Daoy (cell line): ENCODE data around the gene STAC3. TPM values are rescaled to one million over a fixed set of nuclear protein-coding genes. Genes with fewer than 3 reads are reported as not detected.

Source experiments
- DNase-seq: peaks from one replicate; pipeline ENCODE4 v3.0.0-alpha.2; 2015; ENCODE audit warnings: low read depth
- total RNA-seq: library from RNA; depleted of rRNA; stranded (reverse); fragments of >200 nt; shearing (Covaris generic); gene quantifications from 2 replicates; pipeline ENCODE4 v1.2.3, GENCODE V29; 2014

The STAC3 gene
- total RNA-seq, 1 experiment from 2014 or later = 0.69 TPM

- no peak for DNase-seq
These were observed 27.5 kb downstream of the STAC3 start for GRCh38 chr12:57223191-57224165.

DNA sequence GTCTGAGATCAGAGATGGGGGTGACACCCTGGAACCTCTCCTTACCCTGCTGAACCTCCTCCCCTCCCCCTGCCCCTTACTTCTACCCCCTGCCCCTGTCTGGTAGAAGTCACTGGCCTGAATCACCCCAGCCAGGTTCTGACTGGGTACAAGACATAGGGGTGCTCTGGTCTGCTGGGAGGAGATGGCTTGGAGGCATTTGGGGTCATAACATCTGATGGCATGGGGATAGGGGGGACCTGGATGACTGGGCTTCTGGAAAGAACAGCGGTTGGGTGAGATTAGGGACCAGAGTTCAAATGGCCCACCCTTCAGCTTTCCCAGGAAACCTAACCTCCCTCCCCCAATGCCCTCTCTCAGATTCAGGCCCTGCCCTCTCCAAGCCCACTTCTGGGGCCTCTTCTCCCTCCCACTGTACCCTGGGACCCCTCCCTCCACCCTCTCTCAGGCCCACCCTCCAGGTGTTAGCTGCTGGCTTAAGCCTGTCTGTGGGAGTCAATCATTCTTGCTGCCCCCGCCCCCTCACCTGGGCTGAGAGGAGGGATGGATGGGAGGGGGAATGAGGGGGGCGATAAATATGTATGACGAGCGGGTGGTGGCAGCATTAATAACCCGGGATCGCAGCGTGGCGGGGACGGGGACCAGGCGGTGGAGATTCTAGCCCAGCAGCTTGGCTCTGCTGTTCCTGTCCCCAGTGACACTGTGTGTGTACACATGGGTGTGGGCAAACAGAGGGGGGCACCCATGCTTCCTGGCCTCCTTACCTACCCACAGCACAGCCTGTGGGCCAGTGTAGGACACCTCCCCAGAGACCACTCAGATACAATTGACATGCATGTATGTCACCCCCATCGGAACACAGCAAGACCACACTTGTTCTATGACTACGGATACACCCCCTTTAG lies 28.4 kb downstream of the STAC3 start:
- DNase-seq = no peak

- DNase-seq = no peak
These were observed 29.6 kb downstream of the STAC3 start for GRCh38 chr12:57221169-57221917.

DNA sequence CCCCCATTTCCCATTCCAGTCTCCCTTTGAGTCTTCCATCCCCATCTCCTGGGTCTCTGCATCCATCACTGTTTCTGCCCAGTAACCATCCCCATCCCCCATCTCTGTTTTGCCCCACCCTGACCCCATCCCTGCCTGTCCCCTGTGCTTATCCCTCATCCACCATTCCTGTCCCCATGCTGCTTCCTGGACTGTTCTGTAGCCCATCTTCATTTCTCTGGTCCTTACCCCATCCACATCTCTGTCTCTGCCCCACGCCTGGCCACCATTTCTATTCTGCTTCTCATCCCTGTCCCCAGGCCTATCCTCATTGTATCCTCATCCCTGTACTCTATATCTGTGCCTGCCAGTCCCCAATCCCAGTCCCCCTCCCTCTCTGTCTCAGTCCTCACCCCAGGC lies 30.2 kb downstream of the STAC3 start:
- DNase-seq = no peak

DNA sequence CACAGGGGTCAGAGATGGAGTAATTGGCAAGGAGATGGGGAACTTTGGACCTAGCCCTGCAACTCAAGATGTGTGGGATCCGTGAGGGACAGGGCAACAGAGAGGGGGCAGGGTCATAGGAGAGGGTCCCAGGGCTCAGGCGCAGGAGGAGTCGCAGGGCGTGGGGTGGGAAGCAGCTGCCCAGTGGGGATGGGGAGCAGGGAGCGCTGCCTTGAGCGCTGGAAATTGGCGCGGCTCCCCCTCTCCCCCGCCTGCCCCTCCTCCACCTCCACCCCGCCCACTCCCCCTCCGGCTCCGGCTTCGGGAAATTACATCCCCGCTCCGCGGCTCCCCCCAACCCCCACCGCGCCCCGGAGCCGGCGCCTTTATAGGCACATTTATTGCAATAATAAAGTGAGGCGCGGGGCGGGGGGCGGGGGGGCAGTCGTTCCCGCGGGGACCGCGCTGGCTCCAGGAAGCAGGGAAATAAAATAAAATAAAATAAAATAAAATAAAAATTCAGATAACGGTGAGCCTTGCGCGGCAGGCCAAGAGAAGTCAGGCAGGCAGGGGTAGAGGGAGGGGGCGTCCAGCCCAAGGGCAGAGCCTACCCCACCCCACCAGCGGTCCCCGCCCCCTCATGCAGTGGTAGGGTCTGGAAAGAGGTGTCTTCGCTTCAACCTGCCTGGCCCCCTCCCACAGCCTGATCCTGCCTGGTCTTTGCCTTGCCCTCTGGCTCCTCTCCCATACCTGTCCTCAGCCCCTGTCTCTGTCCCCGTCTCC lies 30.8 kb downstream of the STAC3 start:
- DNase-seq = no peak

DNA sequence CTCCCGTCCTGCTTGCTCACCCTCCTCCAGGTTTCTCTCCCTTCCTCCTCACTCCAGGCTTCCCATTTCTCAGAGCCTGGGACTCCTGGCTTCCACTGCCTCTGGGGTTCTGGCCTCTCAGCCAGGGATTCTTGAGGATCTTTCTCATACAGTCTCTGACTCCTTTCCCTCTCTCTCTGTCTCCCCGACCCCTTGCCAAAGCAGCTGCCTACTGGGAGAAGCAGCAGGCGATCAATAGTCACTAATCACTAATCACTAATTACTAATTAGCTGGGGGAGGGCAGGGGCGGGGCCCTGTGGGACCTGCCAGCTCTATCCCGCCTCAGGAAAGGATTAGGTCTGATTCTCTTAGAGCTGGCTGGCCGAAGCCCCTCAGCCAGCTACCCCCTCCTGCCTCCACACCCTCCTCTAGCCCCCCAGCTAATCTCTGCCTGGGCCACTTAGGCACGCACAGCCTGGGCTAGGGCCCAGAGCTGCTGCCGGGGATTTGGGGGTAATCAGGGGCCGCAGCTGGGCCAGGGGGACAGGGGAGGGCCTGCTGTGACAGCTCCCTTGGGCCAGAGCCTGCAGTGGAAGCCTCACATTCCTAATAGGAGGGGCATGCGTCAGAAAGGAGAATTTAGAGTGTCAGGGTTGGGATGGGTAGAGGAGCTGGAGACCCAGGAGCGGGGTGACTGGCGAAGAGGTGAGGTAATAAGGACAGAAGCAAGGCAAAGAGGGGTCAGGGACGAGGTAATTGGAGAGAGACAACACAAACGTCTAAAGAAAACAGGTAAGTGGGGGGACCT lies 31.6 kb downstream of the STAC3 start:
- no peak for DNase-seq

GRCh38 chr12:57218030-57218853 lies 32.7 kb downstream of the STAC3 start:
- DNase-seq = no peak

DNA sequence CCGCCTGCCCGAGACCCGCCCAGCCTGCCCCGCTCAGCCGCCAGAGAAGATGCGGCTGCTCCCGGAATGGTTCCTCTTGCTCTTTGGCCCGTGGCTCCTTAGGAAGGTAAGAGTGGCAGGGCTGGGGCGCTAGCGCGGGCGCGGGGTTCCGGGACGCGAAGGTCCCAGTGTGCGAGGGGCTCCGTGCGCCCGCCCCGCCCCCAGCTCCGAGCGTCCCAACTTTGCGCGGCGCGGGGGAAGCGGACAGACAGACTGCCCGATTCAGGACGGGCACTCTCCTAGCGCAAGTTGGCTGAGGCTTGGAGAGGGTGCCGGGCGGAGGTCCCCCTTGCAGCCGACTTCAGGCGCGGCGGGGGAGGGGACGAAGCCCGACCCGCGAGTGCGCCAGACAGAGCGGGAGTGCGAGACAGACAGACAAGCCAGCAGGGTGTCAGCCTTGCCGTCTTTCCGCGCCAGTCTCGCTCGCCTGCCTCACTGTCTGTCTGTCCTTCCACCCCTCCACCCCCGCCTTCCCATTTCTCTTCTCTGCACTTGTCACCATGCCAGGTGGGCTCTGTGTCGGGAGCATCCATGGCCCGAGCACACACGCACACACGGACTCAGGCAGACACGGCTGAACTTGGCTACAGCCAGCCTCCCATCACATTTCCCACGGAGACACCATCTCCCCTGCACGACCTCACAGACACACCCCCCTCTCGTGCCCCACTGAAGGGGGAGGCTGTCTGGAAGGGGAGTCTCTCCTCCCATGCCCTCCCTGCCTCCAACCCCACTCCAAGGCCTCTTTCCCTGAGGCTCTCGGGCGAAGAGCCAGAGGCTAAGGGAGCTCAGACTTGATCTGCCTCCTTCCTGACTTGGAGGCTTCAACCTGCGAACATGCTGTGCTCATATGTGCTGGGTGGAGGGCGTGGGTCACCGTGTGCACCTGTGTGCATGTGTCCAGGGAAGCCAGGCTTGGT lies 33.8 kb downstream of the STAC3 start:
- DNase-seq = peak; percentile 59

DNA sequence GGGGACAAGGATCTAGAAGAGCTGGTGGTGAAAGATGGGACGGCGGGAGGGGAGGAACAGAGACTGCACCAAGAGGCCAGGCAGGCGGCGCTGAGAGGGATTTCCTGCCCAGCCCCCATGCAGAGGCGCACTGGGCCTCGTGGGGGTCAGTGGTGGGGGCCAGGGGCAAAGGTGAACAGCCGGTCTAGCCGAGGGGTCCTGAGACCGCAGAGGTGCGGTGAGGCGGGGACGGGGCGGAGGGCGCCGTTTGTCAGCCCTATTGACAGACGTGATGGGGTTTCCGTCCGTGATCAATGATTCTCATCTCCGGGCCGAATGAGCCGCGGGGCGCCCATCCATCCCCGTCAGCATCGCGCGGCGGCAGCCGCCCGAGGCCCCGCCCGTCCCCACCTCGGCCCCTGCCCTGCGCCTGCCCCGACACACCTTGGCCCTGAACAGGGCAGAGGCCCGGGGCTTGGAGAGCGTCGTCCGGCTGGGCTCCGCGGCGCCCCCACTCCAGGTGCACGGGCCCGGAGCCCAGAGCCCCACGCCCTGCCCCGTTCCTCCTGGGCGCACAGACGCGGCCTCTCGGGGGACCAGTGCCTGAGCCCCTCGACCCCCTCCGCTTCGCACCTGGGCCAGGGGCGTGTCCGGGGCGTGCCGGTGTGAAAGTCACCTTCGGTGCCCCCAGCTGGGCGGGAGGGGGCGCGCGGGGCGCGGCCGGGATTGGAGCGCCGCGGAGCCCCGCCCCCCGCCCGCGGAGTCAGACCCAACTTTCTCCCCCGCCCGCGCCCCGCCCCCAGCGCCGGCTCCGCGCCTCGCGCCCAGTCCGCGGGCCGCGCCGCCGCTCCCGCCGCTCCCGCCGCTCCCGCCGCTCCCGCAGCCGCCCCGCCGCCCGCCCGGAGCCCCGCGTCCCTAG lies 34.7 kb downstream of the STAC3 start, which contains the start of gene NXPH4:
NXPH4 (plus strand) TSS at position 781 of the 898 bp plus-strand sequence. CDS start 176 bp downstream, outside the sequence.
- DNase-seq = peak; percentile 39

DNA sequence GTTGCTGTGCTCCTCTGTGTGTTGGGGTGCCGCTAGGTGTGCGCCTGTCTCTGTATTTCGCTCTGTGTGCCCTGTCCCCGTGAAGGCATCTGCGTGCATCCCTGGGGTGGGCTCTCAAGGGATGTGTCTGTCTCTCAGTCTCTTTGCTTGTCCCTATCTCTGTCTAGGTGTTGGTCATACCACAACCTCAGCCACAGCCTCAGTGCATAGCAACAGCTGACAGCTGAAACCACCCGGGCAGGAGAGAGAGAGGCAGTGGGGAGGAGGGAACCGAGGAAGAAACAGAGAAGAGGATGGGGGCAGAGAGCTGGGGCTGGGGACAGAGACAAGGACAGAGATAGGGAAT lies 35.3 kb downstream of the STAC3 start:
- DNase-seq = peak; percentile 41

- no peak for DNase-seq
These were observed 35.9 kb downstream of the STAC3 start for GRCh38 chr12:57215065-57215464.

- peak; percentile 72 for DNase-seq
These were observed 36.6 kb downstream of the STAC3 start for GRCh38 chr12:57214398-57214781.

DNA sequence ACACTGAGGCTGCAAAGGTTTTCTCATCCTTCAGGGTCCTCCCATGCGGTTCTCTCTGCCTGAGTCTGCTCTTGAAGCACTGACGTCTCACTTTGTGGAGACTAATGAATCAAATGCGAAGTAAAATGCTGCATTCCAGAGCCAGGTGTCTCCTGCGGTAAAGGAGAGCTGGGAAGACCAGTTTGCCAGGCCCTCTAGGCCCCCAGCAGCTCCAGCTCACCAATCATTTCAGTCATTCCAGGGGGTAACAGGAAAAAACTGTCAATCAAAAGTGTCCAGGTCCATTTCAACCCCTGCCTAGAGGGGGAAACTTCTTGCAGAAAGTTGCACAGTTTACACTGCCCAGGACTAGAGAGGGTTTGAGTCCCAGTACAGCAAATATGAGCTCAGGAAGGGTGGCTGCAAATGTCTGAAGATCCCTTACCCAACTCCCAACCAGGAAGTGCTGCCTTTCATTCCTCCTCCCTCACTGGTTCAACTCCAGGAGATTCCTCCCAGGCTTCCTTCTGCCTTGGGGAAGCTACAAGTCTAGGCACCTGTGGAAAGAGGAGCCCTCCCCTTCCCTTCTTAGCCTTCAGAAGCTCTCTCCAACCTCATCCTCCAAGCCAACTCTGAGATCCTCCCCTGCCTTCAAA lies 37.1 kb downstream of the STAC3 start:
- DNase-seq = no peak

GRCh38 chr12:57213058-57213715 lies 37.8 kb downstream of the STAC3 start:
- DNase-seq = peak; percentile 91

DNA sequence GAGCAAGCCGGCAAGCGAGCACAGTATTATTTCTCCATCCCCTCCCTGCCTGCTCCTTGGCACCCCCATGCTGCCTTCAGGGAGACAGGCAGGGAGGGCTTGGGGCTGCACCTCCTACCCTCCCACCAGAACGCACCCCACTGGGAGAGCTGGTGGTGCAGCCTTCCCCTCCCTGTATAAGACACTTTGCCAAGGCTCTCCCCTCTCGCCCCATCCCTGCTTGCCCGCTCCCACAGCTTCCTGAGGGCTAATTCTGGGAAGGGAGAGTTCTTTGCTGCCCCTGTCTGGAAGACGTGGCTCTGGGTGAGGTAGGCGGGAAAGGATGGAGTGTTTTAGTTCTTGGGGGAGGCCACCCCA lies 38.3 kb downstream of the STAC3 start:
- no peak for DNase-seq
